ENCODE measurements around the gene TCFL5. TPM values are rescaled to one million over a fixed set of nuclear protein-coding genes. Genes with fewer than 3 reads are reported as not detected.

The TCFL5 gene
- total and polyA plus RNA-seq, 5 experiments from 2014 or later = 1.0 to 13.4 (median 2.1) TPM

DNA sequence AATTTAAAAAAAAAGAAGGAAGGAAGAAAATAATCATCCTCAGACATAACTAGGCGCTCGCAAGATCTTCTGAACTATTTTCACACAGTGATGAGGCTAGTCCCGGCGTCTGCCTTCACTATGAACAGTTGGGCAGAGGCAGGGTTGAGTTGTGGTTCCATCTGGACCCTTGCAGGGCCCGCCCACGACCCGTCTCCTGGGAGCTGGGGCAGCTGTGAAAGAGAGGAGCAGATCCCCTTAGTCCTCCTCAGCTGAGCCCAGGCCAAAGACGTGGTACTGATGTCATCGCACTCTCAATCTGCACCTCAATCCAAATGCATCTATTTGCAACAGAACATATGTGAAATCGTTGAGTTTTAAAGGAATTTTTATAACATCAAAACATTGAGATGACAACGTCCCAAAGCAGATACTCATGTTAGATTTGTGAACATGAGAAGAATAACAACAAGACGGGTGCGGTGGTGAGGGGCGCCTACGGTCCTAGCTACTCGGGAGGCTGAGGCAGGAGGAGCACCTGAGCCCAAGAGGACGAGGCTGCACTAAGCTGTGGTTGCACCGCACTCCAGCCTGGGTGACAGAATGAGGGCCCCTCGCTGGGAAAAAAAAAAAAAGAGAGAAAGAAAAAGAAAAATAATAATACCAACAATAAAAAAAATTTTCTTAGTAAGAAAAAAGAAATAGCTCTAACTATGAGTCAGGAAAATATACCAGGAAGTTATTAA lies 15.3 kb downstream of the TCFL5 start:
- POLR2A ChIA-PET = interaction anchor here (0.9 kb wide), 1 partner anchor 371 kb away, joined by 5 read pairs; no protein-coding TSS in a partner anchor
- no peak overlapping the region for H3K27ac Mint-ChIP-seq
- no peaks in the 10 kb centered on the region for H3K27me3 Mint-ChIP-seq
- peaks cover 0 to 5% (median 0%) of the 10 kb centered on the region in 4 donors for H3K4me1 Mint-ChIP-seq
- no peaks in the 10 kb centered on the region for H3K9me3 Mint-ChIP-seq
- no peak for ATAC-seq
- H3K4me3 Mint-ChIP-seq = no peak overlapping the region
- no peak for DNase-seq
- H3K36me3 Mint-ChIP-seq = peaks cover 0 to 21% (median 8%) of the 10 kb centered on the region in 3 donors

DNA sequence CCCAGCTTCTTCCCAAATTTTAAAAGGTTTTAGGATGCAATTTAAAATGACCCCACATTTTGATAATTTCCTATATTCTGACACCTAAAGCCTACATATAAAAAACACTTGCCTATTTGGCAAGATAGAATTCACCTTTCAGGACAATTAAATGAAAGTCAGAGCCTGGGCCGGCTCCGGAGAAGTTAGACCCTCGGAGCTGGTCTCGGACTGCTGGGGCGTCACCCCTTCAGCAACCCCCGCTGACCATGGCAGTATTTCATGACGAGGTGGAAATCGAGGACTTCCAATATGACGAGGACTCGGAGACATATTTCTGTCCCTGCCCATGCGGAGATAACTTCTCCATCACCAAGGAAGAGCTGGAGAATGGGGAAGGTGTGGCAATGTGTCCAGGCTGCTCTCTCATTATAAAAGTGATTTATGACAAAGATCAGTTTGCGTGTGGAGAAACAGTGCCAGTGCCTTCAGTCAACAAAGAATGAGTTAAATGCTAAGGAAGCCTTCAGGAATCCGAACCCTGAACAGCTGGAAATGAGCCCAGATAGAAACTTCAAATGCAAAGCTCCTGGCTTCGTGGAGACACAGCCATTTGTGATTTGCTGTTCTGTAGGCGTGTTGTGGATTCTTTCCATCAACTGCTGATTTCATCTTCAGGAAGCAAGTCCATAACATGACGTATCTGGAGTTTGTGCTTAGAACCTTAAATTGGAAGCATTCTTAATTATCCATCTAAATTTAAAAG lies 16.0 kb downstream of the TCFL5 start:
- H3K27ac Mint-ChIP-seq = no peak overlapping the region
- no peak overlapping the region for H3K4me3 Mint-ChIP-seq
- DNase-seq (no peak), ATAC-seq (no peak)
- peaks cover 0 to 2% (median 0%) of the 10 kb centered on the region in 4 donors for H3K4me1 Mint-ChIP-seq
- H3K36me3 Mint-ChIP-seq = peaks cover 0 to 24% (median 4%) of the 10 kb centered on the region in 3 donors
- POLR2A ChIA-PET = no interaction called here
- no peaks in the 10 kb centered on the region for H3K27me3 Mint-ChIP-seq
- H3K9me3 Mint-ChIP-seq = no peaks in the 10 kb centered on the region

DNA sequence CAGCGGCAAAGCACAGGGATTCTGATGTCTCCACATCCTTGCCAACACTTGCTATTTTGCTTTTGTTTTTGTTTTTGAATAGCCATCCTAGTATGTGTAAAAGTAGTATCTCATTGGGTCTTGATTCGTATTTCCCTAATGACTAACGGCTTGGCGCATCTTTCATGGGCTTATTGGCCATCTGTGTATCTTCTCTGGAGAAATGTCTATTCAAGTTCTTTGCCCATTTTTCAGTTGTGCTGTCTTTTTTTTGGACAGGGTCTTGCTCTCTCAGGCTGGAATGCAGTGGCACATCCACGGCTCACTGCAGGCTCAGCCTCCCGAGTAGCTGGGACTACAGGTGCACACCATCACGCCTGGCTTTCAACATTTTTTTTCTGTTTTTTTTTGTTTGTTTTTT lies 17.4 kb downstream of the TCFL5 start:
- Mint-ChIP-seq H3K9me3 (no peaks in the 10 kb centered on the region), H3K4me1 (peaks cover 0 to 2% (median 0%) of the 10 kb centered on the region in 4 donors), H3K27ac (no peak overlapping the region), H3K27me3 (no peaks in the 10 kb centered on the region), H3K36me3 (peaks cover 0 to 17% (median 4%) of the 10 kb centered on the region in 3 donors), H3K4me3 (no peak overlapping the region)
- DNase-seq = no peak
- POLR2A ChIA-PET = no interaction called here
- ATAC-seq = no peak

DNA sequence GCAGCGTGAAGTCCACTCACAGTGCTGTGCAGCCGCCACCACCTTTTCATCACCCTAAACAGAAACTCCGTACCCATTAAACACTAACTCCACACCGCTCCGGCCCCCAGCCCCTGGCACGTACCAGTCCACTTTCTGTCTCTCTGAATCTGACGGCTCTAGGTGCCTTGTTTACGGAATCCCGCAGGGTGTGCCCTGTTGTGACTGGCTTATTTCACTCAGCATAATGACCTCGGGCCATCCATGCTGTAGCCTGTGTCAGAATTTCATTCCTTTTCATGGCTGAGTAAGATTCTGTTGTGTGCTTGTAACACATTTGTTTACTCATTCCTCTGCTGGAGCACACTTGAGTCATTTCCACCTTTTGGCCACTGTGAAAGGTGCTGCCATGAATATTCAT lies 18.0 kb downstream of the TCFL5 start:
- Mint-ChIP-seq H3K36me3 (peaks cover 0 to 17% (median 4%) of the 10 kb centered on the region in 3 donors), H3K27me3 (no peaks in the 10 kb centered on the region), H3K27ac (peak overlapping the region in 1 of 10 donors; percentile 69), H3K9me3 (no peaks in the 10 kb centered on the region), H3K4me3 (no peak overlapping the region), H3K4me1 (peaks cover 0 to 2% (median 0%) of the 10 kb centered on the region in 4 donors)
- POLR2A ChIA-PET = no interaction called here
- ATAC-seq (no peak), DNase-seq (no peak)

DNA sequence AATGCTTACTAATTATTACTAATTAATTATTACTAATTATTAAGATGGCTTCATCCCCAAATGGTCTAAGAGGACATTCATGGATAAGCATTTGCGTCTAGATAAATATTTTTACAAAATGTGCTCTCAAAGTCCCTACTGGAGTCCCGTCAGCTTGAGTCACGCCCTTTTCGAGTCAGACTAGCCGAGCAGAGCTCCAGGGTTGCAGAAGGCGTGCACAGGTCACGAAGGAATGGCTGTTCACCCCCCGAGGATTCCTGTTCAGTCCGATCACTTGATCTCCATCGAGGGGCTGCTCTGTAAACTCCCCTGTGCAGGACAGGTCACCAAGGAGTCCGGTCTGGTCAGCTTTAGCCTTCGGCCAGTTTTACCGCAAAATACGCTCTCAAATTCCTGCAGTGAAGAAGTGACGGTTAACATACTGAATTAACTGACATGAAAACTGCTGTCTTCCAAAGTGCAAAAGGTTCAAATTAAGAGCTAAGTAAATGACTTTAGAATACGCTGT lies 19.9 kb downstream of the TCFL5 start:
- Mint-ChIP-seq H3K9me3 (no peaks in the 10 kb centered on the region), H3K27me3 (no peaks in the 10 kb centered on the region), H3K4me3 (no peak overlapping the region), H3K36me3 (peaks cover 0 to 15% (median 3%) of the 10 kb centered on the region in 3 donors), H3K27ac (no peak overlapping the region), H3K4me1 (peaks cover 0 to 4% (median under 1%) of the 10 kb centered on the region in 4 donors)
- no peak for DNase-seq
- ATAC-seq = no peak
- POLR2A ChIA-PET = interaction anchor here (1.8 kb wide), 1 partner anchor 48 kb away, joined by 6 read pairs; no protein-coding TSS in a partner anchor

DNA sequence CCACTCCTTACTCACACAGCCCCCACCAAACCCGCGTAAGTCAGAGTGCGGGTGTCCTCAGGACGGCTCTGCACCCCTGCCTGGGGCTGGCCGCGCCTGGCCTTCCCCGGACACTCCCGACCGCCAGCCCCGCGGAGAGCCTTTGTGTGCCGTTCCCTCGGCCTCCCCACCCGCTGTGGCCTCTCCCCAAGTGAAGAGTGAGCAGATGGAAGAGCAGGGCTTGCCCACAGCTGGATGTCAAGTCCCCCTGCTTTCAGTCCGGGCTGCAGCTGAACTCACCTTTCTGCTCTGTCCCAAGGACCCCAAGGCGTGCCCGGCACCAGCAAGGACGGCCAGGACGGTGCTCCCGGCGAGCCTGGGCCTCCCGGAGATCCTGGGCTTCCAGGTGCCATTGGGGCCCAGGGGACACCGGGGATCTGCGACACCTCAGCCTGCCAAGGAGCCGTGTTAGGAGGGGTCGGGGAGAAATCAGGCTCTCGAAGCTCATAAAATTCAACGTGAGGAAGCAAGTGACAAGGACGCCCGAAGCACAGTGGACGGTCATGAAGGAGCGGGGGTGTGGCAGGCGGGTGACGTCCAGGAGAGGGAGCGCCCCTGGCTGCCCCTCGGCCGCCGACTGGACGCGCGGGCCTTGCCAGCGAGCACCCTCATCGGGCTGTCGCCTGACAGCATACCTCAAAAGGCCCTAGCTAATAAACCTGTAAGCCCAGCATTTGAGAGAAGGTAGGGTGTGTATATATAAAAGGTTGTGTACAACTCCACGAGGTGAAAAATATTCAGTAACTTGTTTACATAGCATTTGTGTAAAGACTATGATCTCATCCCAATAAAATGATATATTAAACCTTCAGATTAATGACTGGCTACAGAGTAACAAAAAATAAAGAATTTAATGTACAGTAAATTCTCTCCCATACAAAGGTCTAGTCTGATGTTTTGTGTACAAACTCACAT lies 21.1 kb downstream of the TCFL5 start:
- H3K9me3 Mint-ChIP-seq = no peaks in the 10 kb centered on the region
- H3K4me1 Mint-ChIP-seq = peaks cover 0 to 4% (median under 1%) of the 10 kb centered on the region in 4 donors
- H3K27me3 Mint-ChIP-seq = peaks cover 0 to 3% (median 0%) of the 10 kb centered on the region in 5 donors
- H3K27ac Mint-ChIP-seq = no peak overlapping the region
- POLR2A ChIA-PET = interaction anchor here (1.8 kb wide), 1 partner anchor 46 kb away, joined by 6 read pairs; no protein-coding TSS in a partner anchor
- no peak overlapping the region for H3K4me3 Mint-ChIP-seq
- ATAC-seq (no peak), DNase-seq (no peak)
- peaks cover 0 to 7% (median 3%) of the 10 kb centered on the region in 3 donors for H3K36me3 Mint-ChIP-seq

DNA sequence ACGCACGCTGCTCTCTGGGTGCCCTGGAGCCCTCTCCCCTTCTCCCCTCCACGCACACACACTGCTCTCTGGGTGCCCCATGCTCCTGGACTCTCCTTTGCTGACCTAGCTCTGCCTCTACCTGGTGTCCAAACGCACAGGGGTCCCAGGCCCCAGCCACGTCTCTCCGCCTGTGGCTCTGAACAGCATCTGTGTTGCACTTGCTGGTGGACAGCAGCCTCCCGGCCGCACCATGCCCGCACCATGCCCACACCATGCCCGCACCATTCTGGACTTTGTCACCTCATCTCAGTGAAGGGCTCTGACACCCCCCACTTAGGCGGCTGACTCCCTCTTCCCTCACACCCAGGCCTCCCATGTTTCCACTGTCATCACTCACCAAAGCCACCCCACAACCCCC lies 21.8 kb downstream of the TCFL5 start:
- DNase-seq (no peak), ATAC-seq (no peak)
- H3K9me3 Mint-ChIP-seq = no peaks in the 10 kb centered on the region
- peaks cover 0 to 8% (median 0%) of the 10 kb centered on the region in 5 donors for H3K27me3 Mint-ChIP-seq
- peak overlapping the region in 4 of 10 donors; percentile 14 to 76 (median 54) for H3K27ac Mint-ChIP-seq
- POLR2A ChIA-PET = no interaction called here
- H3K4me1 Mint-ChIP-seq = peaks cover 0 to 4% (median under 1%) of the 10 kb centered on the region in 4 donors
- peaks cover 0 to 3% (median 3%) of the 10 kb centered on the region in 3 donors for H3K36me3 Mint-ChIP-seq
- no peak overlapping the region for H3K4me3 Mint-ChIP-seq

DNA sequence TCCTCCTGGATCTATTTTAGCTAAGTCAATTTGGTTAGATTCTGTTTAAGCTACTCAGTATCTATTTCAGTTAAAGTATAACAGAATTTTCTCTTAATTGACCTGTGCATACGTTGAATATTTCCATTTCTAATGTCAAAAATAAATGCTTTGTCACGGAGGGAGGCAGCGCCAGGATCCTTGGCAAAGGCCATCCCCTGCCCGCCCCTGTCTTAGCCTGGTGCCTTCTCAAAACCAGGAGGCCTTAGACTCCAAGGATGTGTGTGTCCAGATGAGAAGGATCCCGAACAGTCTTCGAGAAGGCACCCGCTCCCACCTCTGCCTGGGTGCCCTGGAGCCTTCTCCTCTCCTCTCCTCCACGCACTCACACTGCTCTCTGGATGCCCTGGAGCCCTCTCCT lies 22.4 kb downstream of the TCFL5 start:
- Mint-ChIP-seq H3K27ac (no peak overlapping the region), H3K9me3 (no peaks in the 10 kb centered on the region), H3K4me3 (no peak overlapping the region), H3K4me1 (peaks cover 0 to 4% (median under 1%) of the 10 kb centered on the region in 4 donors), H3K27me3 (peaks cover 0 to 8% (median 0%) of the 10 kb centered on the region in 5 donors), H3K36me3 (peaks cover 0 to 3% (median 3%) of the 10 kb centered on the region in 3 donors)
- POLR2A ChIA-PET = interaction anchor here (0.6 kb wide), 1 partner anchor 24 kb away, joined by 3 read pairs; no protein-coding TSS in a partner anchor
- no peak for ATAC-seq
- no peak for DNase-seq

DNA sequence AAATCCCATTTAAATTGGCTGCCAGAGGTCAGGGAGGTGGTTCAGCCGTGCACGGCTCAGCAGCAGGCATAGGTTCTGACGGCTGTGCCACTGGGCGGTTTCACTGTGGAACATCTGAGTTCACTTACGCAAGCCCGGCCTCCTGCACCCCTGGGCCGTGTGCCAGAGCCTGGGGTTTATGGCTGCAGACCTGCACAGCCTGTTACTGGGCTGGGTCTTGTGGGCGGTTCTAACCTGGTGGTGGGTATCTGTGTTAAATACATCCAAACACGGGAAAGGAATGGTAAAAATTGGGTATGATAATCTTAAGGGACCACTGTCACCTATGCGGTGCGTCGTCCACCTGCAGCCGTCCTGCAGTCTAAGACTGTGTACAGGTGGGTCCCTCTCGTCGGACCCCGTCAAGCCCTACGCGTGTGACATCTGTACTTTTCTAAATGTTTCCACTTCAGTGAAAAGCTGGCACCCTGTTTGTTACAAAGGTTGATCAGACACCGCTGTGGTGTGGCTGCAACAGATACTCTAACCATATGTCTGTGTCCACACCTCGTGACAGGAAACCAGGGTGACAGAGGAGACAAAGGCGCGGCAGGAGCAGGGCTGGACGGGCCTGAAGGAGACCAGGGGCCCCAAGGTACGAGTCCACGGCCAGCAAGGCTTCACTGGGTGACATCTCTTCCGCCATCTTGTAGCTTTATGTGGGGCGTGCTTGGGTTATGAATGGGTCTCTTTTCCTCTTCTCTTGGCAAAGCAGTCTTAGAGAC lies 23.3 kb downstream of the TCFL5 start:
- Mint-ChIP-seq H3K27ac (peak overlapping the region in 1 of 10 donors; percentile 70), H3K36me3 (peaks cover 0 to 3% (median 2%) of the 10 kb centered on the region in 3 donors), H3K4me1 (peaks cover 0 to 4% (median under 1%) of the 10 kb centered on the region in 4 donors), H3K27me3 (peaks cover 0 to 8% (median 0%) of the 10 kb centered on the region in 5 donors), H3K9me3 (no peaks in the 10 kb centered on the region), H3K4me3 (no peak overlapping the region)
- ATAC-seq (peak in 1 of 2 donors; percentile 77), DNase-seq (peak in 1 of 10 donors; percentile 64)
- POLR2A ChIA-PET = no interaction called here

DNA sequence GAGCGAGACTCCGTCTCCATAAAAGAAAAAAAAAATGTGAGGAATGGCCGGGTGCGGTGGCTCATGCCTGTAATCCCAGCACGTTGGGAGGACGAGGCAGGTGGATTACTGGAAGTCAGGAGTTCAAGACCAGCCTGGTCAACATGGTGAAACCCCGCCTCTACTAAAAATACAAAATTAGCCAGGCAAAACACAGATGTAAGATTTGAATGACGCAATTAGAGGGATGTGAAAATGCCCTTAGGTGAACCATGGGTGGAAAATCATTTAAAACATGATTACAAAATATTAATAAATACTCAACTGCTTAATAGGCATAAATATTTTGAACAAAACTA lies 23.9 kb downstream of the TCFL5 start:
- Mint-ChIP-seq H3K9me3 (no peaks in the 10 kb centered on the region), H3K36me3 (peaks cover 0 to 3% (median 0%) of the 10 kb centered on the region in 3 donors), H3K4me1 (peaks cover 0 to 7% (median 2%) of the 10 kb centered on the region in 4 donors), H3K4me3 (no peak overlapping the region), H3K27me3 (peaks cover 0 to 8% (median 0%) of the 10 kb centered on the region in 5 donors), H3K27ac (no peak overlapping the region)
- POLR2A ChIA-PET = no interaction called here
- peak in 1 of 2 donors; percentile 29 for ATAC-seq
- DNase-seq = no peak

DNA sequence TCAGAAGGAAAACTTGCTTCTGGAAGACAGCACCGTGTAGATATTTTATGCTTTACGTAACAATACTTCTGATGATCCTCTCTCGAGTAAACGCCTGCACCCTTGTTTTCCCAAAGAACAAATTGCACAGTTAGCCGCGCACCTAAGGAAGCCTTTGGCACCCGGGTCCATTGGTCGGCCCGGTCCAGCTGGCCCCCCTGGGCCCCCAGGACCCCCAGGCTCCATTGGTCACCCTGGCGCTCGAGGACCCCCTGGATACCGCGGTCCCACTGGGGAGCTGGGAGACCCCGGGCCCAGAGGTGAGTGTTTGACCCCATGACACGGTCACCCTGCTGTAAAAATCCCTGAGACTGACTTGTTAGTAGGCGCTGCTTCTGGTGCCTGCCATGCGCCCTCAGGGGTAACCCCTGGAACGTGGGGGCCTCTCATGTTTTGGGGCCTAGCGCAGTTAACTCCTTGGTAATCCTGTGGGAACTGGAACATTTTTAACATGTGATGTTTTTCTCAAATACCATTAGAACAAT lies 24.6 kb downstream of the TCFL5 start:
- POLR2A ChIA-PET = no interaction called here
- Mint-ChIP-seq H3K9me3 (no peaks in the 10 kb centered on the region), H3K36me3 (peaks cover 0 to 3% (median 0%) of the 10 kb centered on the region in 3 donors), H3K4me3 (no peak overlapping the region), H3K4me1 (peaks cover 0 to 14% (median 4%) of the 10 kb centered on the region in 4 donors), H3K27me3 (peaks cover 0 to 8% (median 0%) of the 10 kb centered on the region in 5 donors), H3K27ac (no peak overlapping the region)
- ATAC-seq = no peak
- DNase-seq = no peak

All from naive thymus-derived CD8-positive, alpha-beta T cell (primary cell).